Myocyte (in vitro differentiated cells): ENCODE results near the gene WNT2. TPM values are rescaled to one million over a fixed set of nuclear protein-coding genes. Genes with fewer than 3 reads are reported as not detected.

ENCODE experiments used
- total RNA-seq: library from RNA; depleted of rRNA; stranded (reverse); fragments of >200 nt; gene quantifications from 2 replicates; pipeline ENCODE4 v1.2.3, GENCODE V29; 2014

Gene WNT2
- total RNA-seq, 1 donor from 2014 or later = not detected

Other genes with a start within 250 kb of the WNT2 start
- not detected in 2 replicates for gene ASZ1, start 104.4 kb upstream of the WNT2 start, total RNA-seq
- not detected in 2 replicates for gene CFTR, start 157.0 kb upstream of the WNT2 start, total RNA-seq